ENCODE results near the gene CACHD1.

DNA sequence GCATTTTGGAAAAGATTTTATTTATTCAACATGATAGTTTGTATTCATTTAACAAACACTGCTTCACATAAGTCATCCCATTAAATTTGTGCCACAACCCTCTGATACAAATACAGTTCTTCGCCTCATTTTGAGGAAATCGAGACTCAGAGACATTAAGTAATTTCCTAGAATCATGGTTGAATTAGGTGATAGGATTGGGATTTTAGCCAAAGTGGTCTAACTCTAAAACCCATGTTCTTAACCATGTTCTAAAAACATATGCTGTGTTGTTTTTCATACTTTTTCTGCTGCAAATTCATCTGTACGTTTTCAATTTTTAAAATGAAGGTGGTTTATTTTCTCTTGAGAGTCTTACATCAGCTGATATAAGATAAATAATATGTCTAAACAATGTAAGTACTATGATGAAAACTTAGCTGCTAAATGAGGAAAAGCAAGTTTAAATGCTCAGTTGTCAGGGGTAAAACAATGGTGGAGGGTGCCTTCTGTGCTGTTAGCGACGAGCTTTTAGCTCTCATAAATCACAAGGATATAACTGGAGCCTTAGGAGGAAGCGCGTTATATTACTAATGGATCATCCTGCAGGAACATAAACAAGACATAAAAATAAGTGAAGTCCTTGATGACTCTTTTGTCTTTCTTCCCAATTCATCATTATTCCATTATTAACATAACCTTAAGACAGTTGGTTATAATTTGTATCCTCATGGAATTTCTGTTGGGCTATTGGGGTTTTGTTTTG, 97.7 kb downstream of the CACHD1 start:
- TF ChIP-seq, protein P1, sequence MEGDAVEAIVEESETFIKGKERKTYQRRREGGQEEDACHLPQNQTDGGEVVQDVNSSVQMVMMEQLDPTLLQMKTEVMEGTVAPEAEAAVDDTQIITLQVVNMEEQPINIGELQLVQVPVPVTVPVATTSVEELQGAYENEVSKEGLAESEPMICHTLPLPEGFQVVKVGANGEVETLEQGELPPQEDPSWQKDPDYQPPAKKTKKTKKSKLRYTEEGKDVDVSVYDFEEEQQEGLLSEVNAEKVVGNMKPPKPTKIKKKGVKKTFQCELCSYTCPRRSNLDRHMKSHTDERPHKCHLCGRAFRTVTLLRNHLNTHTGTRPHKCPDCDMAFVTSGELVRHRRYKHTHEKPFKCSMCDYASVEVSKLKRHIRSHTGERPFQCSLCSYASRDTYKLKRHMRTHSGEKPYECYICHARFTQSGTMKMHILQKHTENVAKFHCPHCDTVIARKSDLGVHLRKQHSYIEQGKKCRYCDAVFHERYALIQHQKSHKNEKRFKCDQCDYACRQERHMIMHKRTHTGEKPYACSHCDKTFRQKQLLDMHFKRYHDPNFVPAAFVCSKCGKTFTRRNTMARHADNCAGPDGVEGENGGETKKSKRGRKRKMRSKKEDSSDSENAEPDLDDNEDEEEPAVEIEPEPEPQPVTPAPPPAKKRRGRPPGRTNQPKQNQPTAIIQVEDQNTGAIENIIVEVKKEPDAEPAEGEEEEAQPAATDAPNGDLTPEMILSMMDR (IDR thresholded peaks at IDR 0.05; ENCODE audit: poor library complexity, severe bottlenecking): no peak
- TF ChIP-seq EZH2 (IDR thresholded peaks at IDR 0.05; ENCODE audit: borderline replicate concordance, insufficient read depth, low read length, poor library complexity, severe bottlenecking): no peak
- no peak for TF ChIP-seq EP300 (conservative IDR thresholded peaks at IDR 0.05; ENCODE audit: poor library complexity, severe bottlenecking)

Data from neural cell (in vitro differentiated cells).